ENCODE data around the gene OR6X1. TPM values are rescaled to one million over a fixed set of nuclear protein-coding genes. Genes with fewer than 3 reads are reported as not detected.
A peak's percentile ranks its signal among the peaks of the same experiment; 100 is the strongest.

The OR6X1 gene
- total RNA-seq, 6 experiments from 2014 or later: not detected

- Mint-ChIP-seq H3K36me3 (ENCODE audit: low read depth) (peaks cover 27% of the 10 kb centered on the region), H3K27ac (peak overlapping the region; percentile 70), H3K9me3 (no peaks in the 10 kb centered on the region), H3K4me3 (peak overlapping the region; percentile 93), H3K27me3 (ENCODE audit: insufficient read depth) (peaks cover 8% of the 10 kb centered on the region), H3K4me1 (ENCODE audit: low read depth) (peaks cover 15% of the 10 kb centered on the region)
- no peak for TF ChIP-seq CTCF (IDR thresholded peaks at IDR 0.05)
- no peak for DNase-seq
Measured at GRCh38 chr11:123742031-123742723, 12.1 kb downstream of the OR6X1 start.

GRCh38 chr11:123741159-123742030 lies 12.9 kb downstream of the OR6X1 start, which contains the start of gene ZNF202:
Gene ZNF202 (minus strand): TSS chr11:123741660. CDS start chr11:123730888, 10,772 bp downstream.
- DNase-seq: peak; percentile 85
- Mint-ChIP-seq H3K4me3 (peak within 1 kb of the TSS; percentile 93), H3K27me3 (ENCODE audit: insufficient read depth) (peaks cover 8% of the 10 kb centered on the region), H3K27ac (peak within 1 kb of the TSS; percentile 82), H3K36me3 (ENCODE audit: low read depth) (peaks cover 35% of the 10 kb centered on the region), H3K4me1 (ENCODE audit: low read depth) (peaks cover 15% of the 10 kb centered on the region), H3K9me3 (no peaks in the 10 kb centered on the region)
- TF ChIP-seq CTCF (IDR thresholded peaks at IDR 0.05): peak; percentile 62

- peaks cover 6% of the 10 kb centered on the region for H3K27me3 Mint-ChIP-seq (ENCODE audit: insufficient read depth)
- no peaks in the 10 kb centered on the region for H3K9me3 Mint-ChIP-seq
- no peak for DNase-seq
- H3K27ac Mint-ChIP-seq: peak overlapping the region; percentile 82
- H3K4me3 Mint-ChIP-seq: peak overlapping the region; percentile 93
- peaks cover 15% of the 10 kb centered on the region for H3K4me1 Mint-ChIP-seq (ENCODE audit: low read depth)
- peaks cover 39% of the 10 kb centered on the region for H3K36me3 Mint-ChIP-seq (ENCODE audit: low read depth)
- TF ChIP-seq CTCF (IDR thresholded peaks at IDR 0.05): no peak
Measured at GRCh38 chr11:123740787-123741158, 13.5 kb downstream of the OR6X1 start.

GRCh38 chr11:123738374-123738773 lies 15.9 kb downstream of the OR6X1 start:
- no peak for DNase-seq
- peaks cover 15% of the 10 kb centered on the region for H3K4me1 Mint-ChIP-seq (ENCODE audit: low read depth)
- H3K9me3 Mint-ChIP-seq: no peaks in the 10 kb centered on the region
- peaks cover 3% of the 10 kb centered on the region; the same call in 1 of the 2 replicates for H3K27me3 Mint-ChIP-seq (ENCODE audit: insufficient read depth)
- TF ChIP-seq CTCF (IDR thresholded peaks at IDR 0.05): no peak
- no peak overlapping the region for H3K4me3 Mint-ChIP-seq
- peaks cover 58% of the 10 kb centered on the region for H3K36me3 Mint-ChIP-seq (ENCODE audit: low read depth)
- no peak overlapping the region for H3K27ac Mint-ChIP-seq

GRCh38 chr11:123736769-123737168 lies 17.5 kb downstream of the OR6X1 start:
- no peak overlapping the region for H3K27ac Mint-ChIP-seq
- H3K27me3 Mint-ChIP-seq (ENCODE audit: insufficient read depth): peaks cover 2% of the 10 kb centered on the region; the same call in 1 of the 2 replicates
- no peak overlapping the region for H3K4me3 Mint-ChIP-seq
- H3K9me3 Mint-ChIP-seq: no peaks in the 10 kb centered on the region
- peaks cover 8% of the 10 kb centered on the region for H3K4me1 Mint-ChIP-seq (ENCODE audit: low read depth)
- DNase-seq: no peak
- no peak for TF ChIP-seq CTCF (IDR thresholded peaks at IDR 0.05)
- peaks cover 58% of the 10 kb centered on the region for H3K36me3 Mint-ChIP-seq (ENCODE audit: low read depth)

Measured in HFFc6 (cell line).